ENCODE measurements around the gene PPP1R3G. TPM values are rescaled to one million over a fixed set of nuclear protein-coding genes. Genes with fewer than 3 reads are reported as not detected.

PPP1R3G gene
- total RNA-seq, 1 donor from 2014 or later = 2.0 TPM

GRCh38 chr6:5072440-5072839 is 12.7 kb upstream of the PPP1R3G start:
- ATAC-seq = no peak

GRCh38 chr6:5073992-5074391 is 11.1 kb upstream of the PPP1R3G start:
- ATAC-seq = no peak

- no peak for ATAC-seq
Measured at GRCh38 chr6:5076931-5077330, 8.2 kb upstream of the PPP1R3G start.

GRCh38 chr6:5078121-5078669 is 6.9 kb upstream of the PPP1R3G start:
- peak; percentile 56 for ATAC-seq

GRCh38 chr6:5079692-5080091 is 5.4 kb upstream of the PPP1R3G start:
- no peak for ATAC-seq

GRCh38 chr6:5080574-5080973 is 4.6 kb upstream of the PPP1R3G start:
- no peak for ATAC-seq

- ATAC-seq = no peak
Measured at GRCh38 chr6:5081182-5081581, 4.0 kb upstream of the PPP1R3G start.

- no peak for ATAC-seq
Measured at GRCh38 chr6:5081955-5082354, 3.2 kb upstream of the PPP1R3G start.

GRCh38 chr6:5082487-5083306 is 2.4 kb upstream of the PPP1R3G start:
- peak; percentile 89 for ATAC-seq

- no peak for ATAC-seq
Measured at GRCh38 chr6:5083307-5083583, 1.9 kb upstream of the PPP1R3G start.

- no peak for ATAC-seq
Measured at GRCh38 chr6:5083813-5084359, 1.3 kb upstream of the PPP1R3G start.

GRCh38 chr6:5084360-5084780 is 771 bp upstream of the PPP1R3G start:
- peak; percentile 35 for ATAC-seq

- peak; percentile 31 for ATAC-seq
Measured at GRCh38 chr6:5085648-5086293, 630 bp downstream of the PPP1R3G start.

GRCh38 chr6:5086294-5086890 is 1.3 kb downstream of the PPP1R3G start:
- ATAC-seq = no peak

GRCh38 chr6:5087389-5087788 is 2.2 kb downstream of the PPP1R3G start:
- ATAC-seq = no peak

GRCh38 chr6:5088780-5089179 is 3.6 kb downstream of the PPP1R3G start:
- ATAC-seq = no peak

GRCh38 chr6:5089481-5090438 is 4.6 kb downstream of the PPP1R3G start:
- no peak for ATAC-seq

- ATAC-seq = no peak
Measured at GRCh38 chr6:5090603-5091002, 5.5 kb downstream of the PPP1R3G start.

- peak; percentile 19 for ATAC-seq
Measured at GRCh38 chr6:5091210-5092069, 6.3 kb downstream of the PPP1R3G start.

- ATAC-seq = no peak
Measured at GRCh38 chr6:5093231-5094015, 8.3 kb downstream of the PPP1R3G start.
